Left ventricle myocardium inferior (tissue), 1 donor: ENCODE data around the gene DCDC1. TPM values are rescaled to one million over a fixed set of nuclear protein-coding genes. Genes with fewer than 3 reads are reported as not detected.

Experiments
- DNase-seq: peaks from one replicate; pipeline ENCODE4 v3.0.0-alpha.2; 2020
- H3K27ac ChIP-seq: fragments of 200-600 bp; replicated peaks from 2 replicates; pipeline ENCODE4 v1.8.0; 2021
- H3K27me3 ChIP-seq: fragments of 200-600 bp; 2 replicates; pipeline ENCODE4 v1.8.0; 2021; ENCODE audit warnings: low read depth
- H3K36me3 ChIP-seq: fragments of 200-600 bp; 2 replicates; pipeline ENCODE4 v1.8.0; 2021
- H3K4me1 ChIP-seq: fragments of 200-600 bp; 2 replicates; pipeline ENCODE4 v1.8.0; 2021
- H3K4me3 ChIP-seq: fragments of 200-600 bp; 2 replicates; pipeline ENCODE4 v1.8.0; 2021; ENCODE audit warnings: mild to moderate bottlenecking, moderate library complexity
- H3K9me3 ChIP-seq: fragments of 200-600 bp; replicated peaks from 2 replicates; pipeline ENCODE4 v1.8.0; 2021
- intact Hi-C: fragments of 100-400 bp; cut with micrococcal nuclease; formaldehyde crosslinking; loops from one replicate; pipeline ENCODE4 v1.11.0; 2022
- total RNA-seq: library from RNA; stranded (reverse); fragmentation: NEBNext Ultra II Directional; extraction: Animal tissue kit (Norgen Biotek cat#: 25700); gene quantifications from one replicate; pipeline ENCODE4 v1.2.1, GENCODE V29; 2021
- TF ChIP-seq, protein P1 (sequence below): fragments of 200-600 bp; IDR thresholded peaks from 2 replicates; pipeline ENCODE4 v1.8.0; 2021; ENCODE audit warnings: antibody characterized with exemption, mild to moderate bottlenecking, borderline replicate concordance
- donor health status: DM: no; HTN: yes; CAD: no; lungs with severe emphysema.

The DCDC1 gene
- total RNA-seq, 1 donor from 2014 or later: not detected

- no peak overlapping the region for H3K4me3 ChIP-seq
- peaks cover 6% of the 10 kb centered on the region for H3K27me3 ChIP-seq
- intact Hi-C loops: no loop called here
- no peak for DNase-seq
- H3K9me3 ChIP-seq: peaks cover 31% of the 10 kb centered on the region
- TF ChIP-seq, protein P1, sequence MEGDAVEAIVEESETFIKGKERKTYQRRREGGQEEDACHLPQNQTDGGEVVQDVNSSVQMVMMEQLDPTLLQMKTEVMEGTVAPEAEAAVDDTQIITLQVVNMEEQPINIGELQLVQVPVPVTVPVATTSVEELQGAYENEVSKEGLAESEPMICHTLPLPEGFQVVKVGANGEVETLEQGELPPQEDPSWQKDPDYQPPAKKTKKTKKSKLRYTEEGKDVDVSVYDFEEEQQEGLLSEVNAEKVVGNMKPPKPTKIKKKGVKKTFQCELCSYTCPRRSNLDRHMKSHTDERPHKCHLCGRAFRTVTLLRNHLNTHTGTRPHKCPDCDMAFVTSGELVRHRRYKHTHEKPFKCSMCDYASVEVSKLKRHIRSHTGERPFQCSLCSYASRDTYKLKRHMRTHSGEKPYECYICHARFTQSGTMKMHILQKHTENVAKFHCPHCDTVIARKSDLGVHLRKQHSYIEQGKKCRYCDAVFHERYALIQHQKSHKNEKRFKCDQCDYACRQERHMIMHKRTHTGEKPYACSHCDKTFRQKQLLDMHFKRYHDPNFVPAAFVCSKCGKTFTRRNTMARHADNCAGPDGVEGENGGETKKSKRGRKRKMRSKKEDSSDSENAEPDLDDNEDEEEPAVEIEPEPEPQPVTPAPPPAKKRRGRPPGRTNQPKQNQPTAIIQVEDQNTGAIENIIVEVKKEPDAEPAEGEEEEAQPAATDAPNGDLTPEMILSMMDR: no peak
- H3K27ac ChIP-seq: no peak overlapping the region
- H3K36me3 ChIP-seq: no peaks in the 10 kb centered on the region
- H3K4me1 ChIP-seq: no peaks in the 10 kb centered on the region
Measured at GRCh38 chr11:31050061-31050765, 319.3 kb downstream of the DCDC1 start.

- H3K27ac ChIP-seq: no peak overlapping the region
- peaks cover 8% of the 10 kb centered on the region for H3K27me3 ChIP-seq
- no peak for DNase-seq
- H3K4me1 ChIP-seq: no peaks in the 10 kb centered on the region
- H3K36me3 ChIP-seq: no peaks in the 10 kb centered on the region
- intact Hi-C loops: no loop called here
- no peak overlapping the region for H3K4me3 ChIP-seq
- TF ChIP-seq, protein P1: peak; percentile 35
- no peaks in the 10 kb centered on the region for H3K9me3 ChIP-seq
Measured at GRCh38 chr11:31045335-31045734, 324.2 kb downstream of the DCDC1 start.

GRCh38 chr11:31030138-31030792, 339.3 kb downstream of the DCDC1 start:
- no peaks in the 10 kb centered on the region for H3K9me3 ChIP-seq
- no peak for DNase-seq
- no peaks in the 10 kb centered on the region for H3K27me3 ChIP-seq
- TF ChIP-seq, protein P1: no peak
- no peaks in the 10 kb centered on the region for H3K4me1 ChIP-seq
- H3K27ac ChIP-seq: no peak overlapping the region
- no peak overlapping the region for H3K4me3 ChIP-seq
- no peaks in the 10 kb centered on the region for H3K36me3 ChIP-seq
- intact Hi-C loops: no loop called here

DNA sequence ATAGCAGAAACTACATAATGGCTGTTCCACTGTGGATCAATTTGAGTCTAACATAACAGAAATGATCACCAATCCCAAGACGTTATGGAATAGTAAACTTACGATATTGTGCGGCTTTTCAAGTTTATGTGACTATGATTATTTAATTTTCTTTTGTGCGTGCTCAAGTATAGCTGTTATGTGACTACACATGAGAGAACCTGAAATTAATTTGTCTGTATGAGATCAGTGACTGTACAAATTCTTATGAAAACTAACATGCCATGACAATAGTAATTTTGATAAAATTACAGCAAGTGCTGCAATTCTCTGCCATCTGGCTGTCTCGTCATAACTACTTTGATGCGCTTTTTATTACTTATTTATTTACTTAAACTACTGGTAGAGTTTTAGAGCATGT, 343.2 kb downstream of the DCDC1 start:
- no peaks in the 10 kb centered on the region for H3K36me3 ChIP-seq
- no peak overlapping the region for H3K27ac ChIP-seq
- H3K9me3 ChIP-seq: no peaks in the 10 kb centered on the region
- DNase-seq: no peak
- no peaks in the 10 kb centered on the region for H3K27me3 ChIP-seq
- no peak overlapping the region for H3K4me3 ChIP-seq
- H3K4me1 ChIP-seq: no peaks in the 10 kb centered on the region
- intact Hi-C loops: no loop called here
- TF ChIP-seq, protein P1: no peak

DNA sequence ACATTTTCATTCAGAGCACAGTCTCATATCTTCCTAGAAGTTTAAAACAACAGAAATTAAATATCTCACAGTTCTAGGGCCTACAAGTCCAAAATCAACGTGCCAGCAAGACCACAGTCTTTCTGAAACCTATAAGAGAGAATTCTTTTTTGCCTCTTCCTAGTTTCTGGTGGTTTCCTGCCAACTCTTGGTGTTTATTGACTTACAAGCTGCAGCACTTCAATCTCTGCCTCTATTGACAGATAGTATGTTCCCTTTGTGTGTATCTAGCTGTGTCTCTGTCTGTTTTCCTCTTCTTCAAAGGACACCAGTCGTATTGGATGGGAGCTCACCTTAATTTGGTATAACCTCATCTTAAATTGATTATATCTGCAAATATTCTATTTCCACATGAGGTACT, 347.5 kb downstream of the DCDC1 start:
- Histone ChIP-seq H3K36me3 (no peaks in the 10 kb centered on the region), H3K27ac (no peak overlapping the region), H3K27me3 (peaks cover 5% of the 10 kb centered on the region), H3K4me3 (no peak overlapping the region), H3K4me1 (no peaks in the 10 kb centered on the region), H3K9me3 (no peaks in the 10 kb centered on the region)
- TF ChIP-seq, protein P1: no peak
- intact Hi-C loops: no loop called here
- DNase-seq: no peak
